ENCODE results near the gene STIMATE. TPM values are rescaled to one million over a fixed set of nuclear protein-coding genes. Genes with fewer than 3 reads are reported as not detected.

Gene STIMATE
- total and polyA plus RNA-seq, 2 of the 4 experiments (the other 2 are of a cell fraction), result 10.6 to 17.8 TPM

Small RNA genes within 50 kb of the gene (microRNA-seq; reads per million reads assigned to microRNA genes)
- gene MIR8064 (ENCODE audit: insufficient read depth in 1 of 2, insufficient read length in 1 of 2, unreplicated experiment in 1 of 2) (0 reads per million in 2 experiments), gene MUSTN1 (ENCODE audit: insufficient read depth, insufficient read length) (not detected)

Small RNA genes within 50 kb of the gene (small RNA-seq; reads per million reads assigned to genes)
- gene MIR8064 (0 reads per million in 5 experiments), gene MUSTN1 (0 reads per million in 5 experiments)

Other genes with a start within 250 kb of the STIMATE start
- 72.6 and 74.2 TPM in 2 replicates for gene PBRM1, start 211.6 kb downstream of the STIMATE start, total RNA-seq (2012; rRNA removed)
- gene PBRM1, start 211.6 kb downstream of the STIMATE start, polyA plus RNA-seq (2012; rRNA removed), result 16.5 and 16.6 TPM in 2 replicates
- gene GNL3, start 211.5 kb downstream of the STIMATE start, total RNA-seq (2012; rRNA removed), result 66.0 and 117 TPM in 2 replicates
- gene GNL3, start 211.5 kb downstream of the STIMATE start, polyA plus RNA-seq (2012; rRNA removed), result 69.7 and 90.4 TPM in 2 replicates
- gene GLT8D1, start 191.8 kb downstream of the STIMATE start, total RNA-seq (2012; rRNA removed), result 65.3 and 87.8 TPM in 2 replicates
- gene GLT8D1, start 191.8 kb downstream of the STIMATE start, polyA plus RNA-seq (2012; rRNA removed), result 114 and 124 TPM in 2 replicates
- 50.5 and 102 TPM in 2 replicates for gene SPCS1, start 191.4 kb downstream of the STIMATE start, total RNA-seq (2012; rRNA removed)
- 111 and 124 TPM in 2 replicates for gene SPCS1, start 191.4 kb downstream of the STIMATE start, polyA plus RNA-seq (2012; rRNA removed)
- gene NEK4, start 126.6 kb downstream of the STIMATE start, total RNA-seq (2012; rRNA removed), result 16.9 and 24.7 TPM in 2 replicates
- 6.6 and 10.3 TPM in 2 replicates for gene NEK4, start 126.6 kb downstream of the STIMATE start, polyA plus RNA-seq (2012; rRNA removed)
- not detected in 2 replicates for gene ITIH1, start 119.9 kb downstream of the STIMATE start, total RNA-seq (2012; rRNA removed)
- gene ITIH1, start 119.9 kb downstream of the STIMATE start, polyA plus RNA-seq (2012; rRNA removed), result not detected in 2 replicates
- gene ITIH3, start 102.8 kb downstream of the STIMATE start, total RNA-seq (2012; rRNA removed), result 0.72 and 1.1 TPM in 2 replicates
- gene ITIH3, start 102.8 kb downstream of the STIMATE start, polyA plus RNA-seq (2012; rRNA removed), result 0.94 and 1.3 TPM in 2 replicates
- gene ITIH4, start 66.9 kb downstream of the STIMATE start, total RNA-seq (2012; rRNA removed), result 0.28 and 0.36 TPM in 2 replicates
- 0.26 and 0.67 TPM in 2 replicates for gene ITIH4, start 66.9 kb downstream of the STIMATE start, polyA plus RNA-seq (2012; rRNA removed)
- not detected in 2 replicates for gene MUSTN1, start 62.5 kb downstream of the STIMATE start, total RNA-seq (2012; rRNA removed)
- not detected in 2 replicates for gene MUSTN1, start 62.5 kb downstream of the STIMATE start, polyA plus RNA-seq (2012; rRNA removed)
- 1.8 and 3.6 TPM in 2 replicates for gene SFMBT1, start 148.5 kb upstream of the STIMATE start, total RNA-seq (2012; rRNA removed)
- 0.92 and 1.0 TPM in 2 replicates for gene SFMBT1, start 148.5 kb upstream of the STIMATE start, polyA plus RNA-seq (2012; rRNA removed)
- gene RFT1, start 232.9 kb upstream of the STIMATE start, total RNA-seq (2012; rRNA removed), result 23.5 and 28.6 TPM in 2 replicates
- 11.6 and 14.5 TPM in 2 replicates for gene RFT1, start 232.9 kb upstream of the STIMATE start, polyA plus RNA-seq (2012; rRNA removed)

Measured in IMR-90 (cell line).